ENCODE results near the gene CFLAR.

Gene CFLAR

DNA sequence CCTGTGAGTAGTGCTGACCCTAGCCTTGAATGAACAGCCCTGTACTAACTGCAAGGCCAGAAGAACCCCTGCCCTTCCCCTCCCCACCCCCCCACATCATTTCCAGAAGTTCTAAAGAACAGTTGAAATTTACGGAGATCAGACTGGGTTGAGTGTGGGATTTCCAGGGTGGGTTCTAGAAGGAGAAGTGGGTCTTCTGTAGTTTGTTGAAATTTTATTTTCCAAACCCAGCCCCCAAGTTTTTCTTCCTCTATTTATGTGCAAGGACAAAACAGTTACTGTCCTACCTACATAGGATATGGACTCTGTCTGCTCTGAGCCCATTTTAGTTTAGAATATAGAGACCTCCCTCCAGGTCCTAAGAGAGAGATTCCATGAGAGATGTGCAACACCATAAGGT is 40.7 kb downstream of the CFLAR start:
- no peak for TF ChIP-seq ZNF677 (tag by site-specific recombination; IDR thresholded peaks at IDR 0.05)
- no peak for TF ChIP-seq ZNF132 (tag by site-specific recombination; IDR thresholded peaks at IDR 0.05; ENCODE audit: borderline replicate concordance)
- TF ChIP-seq ZNF114 (tag by site-specific recombination; IDR thresholded peaks at IDR 0.05) = no peak
- TF ChIP-seq, protein P1, sequence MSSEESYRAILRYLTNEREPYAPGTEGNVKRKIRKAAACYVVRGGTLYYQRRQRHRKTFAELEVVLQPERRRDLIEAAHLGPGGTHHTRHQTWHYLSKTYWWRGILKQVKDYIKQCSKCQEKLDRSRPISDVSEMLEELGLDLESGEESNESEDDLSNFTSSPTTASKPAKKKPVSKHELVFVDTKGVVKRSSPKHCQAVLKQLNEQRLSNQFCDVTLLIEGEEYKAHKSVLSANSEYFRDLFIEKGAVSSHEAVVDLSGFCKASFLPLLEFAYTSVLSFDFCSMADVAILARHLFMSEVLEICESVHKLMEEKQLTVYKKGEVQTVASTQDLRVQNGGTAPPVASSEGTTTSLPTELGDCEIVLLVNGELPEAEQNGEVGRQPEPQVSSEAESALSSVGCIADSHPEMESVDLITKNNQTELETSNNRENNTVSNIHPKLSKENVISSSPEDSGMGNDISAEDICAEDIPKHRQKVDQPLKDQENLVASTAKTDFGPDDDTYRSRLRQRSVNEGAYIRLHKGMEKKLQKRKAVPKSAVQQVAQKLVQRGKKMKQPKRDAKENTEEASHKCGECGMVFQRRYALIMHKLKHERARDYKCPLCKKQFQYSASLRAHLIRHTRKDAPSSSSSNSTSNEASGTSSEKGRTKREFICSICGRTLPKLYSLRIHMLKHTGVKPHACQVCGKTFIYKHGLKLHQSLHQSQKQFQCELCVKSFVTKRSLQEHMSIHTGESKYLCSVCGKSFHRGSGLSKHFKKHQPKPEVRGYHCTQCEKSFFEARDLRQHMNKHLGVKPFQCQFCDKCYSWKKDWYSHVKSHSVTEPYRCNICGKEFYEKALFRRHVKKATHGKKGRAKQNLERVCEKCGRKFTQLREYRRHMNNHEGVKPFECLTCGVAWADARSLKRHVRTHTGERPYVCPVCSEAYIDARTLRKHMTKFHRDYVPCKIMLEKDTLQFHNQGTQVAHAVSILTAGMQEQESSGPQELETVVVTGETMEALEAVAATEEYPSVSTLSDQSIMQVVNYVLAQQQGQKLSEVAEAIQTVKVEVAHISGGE (tag by site-specific recombination; conservative IDR thresholded peaks at IDR 0.05; ENCODE audit: low read depth) = no peak
- no peak for TF ChIP-seq BCL11A (tag by site-specific recombination; IDR thresholded peaks at IDR 0.05; ENCODE audit: low read depth)
- TF ChIP-seq ZNF571 (tag by site-specific recombination; IDR thresholded peaks at IDR 0.05) = no peak
- no peak for TF ChIP-seq MEIS1 (CRISPR knock-in tag; IDR thresholded peaks at IDR 0.05; ENCODE audit: borderline replicate concordance)
- no peak for TF ChIP-seq ZNF16 (tag by site-specific recombination; IDR thresholded peaks at IDR 0.05; ENCODE audit: low read depth)
- no peak for TF ChIP-seq ZBTB44 (tag by site-specific recombination; IDR thresholded peaks at IDR 0.05)
- TF ChIP-seq, protein P2, sequence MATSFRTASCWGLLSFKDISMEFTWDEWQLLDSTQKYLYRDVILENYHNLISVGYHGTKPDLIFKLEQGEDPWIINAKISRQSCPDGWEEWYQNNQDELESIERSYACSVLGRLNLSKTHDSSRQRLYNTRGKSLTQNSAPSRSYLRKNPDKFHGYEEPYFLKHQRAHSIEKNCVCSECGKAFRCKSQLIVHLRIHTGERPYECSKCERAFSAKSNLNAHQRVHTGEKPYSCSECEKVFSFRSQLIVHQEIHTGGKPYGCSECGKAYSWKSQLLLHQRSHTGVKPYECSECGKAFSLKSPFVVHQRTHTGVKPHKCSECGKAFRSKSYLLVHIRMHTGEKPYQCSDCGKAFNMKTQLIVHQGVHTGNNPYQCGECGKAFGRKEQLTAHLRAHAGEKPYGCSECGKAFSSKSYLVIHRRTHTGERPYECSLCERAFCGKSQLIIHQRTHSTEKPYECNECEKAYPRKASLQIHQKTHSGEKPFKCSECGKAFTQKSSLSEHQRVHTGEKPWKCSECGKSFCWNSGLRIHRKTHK (tag by site-specific recombination; IDR thresholded peaks at IDR 0.05) = no peak
- TF ChIP-seq, protein P3, sequence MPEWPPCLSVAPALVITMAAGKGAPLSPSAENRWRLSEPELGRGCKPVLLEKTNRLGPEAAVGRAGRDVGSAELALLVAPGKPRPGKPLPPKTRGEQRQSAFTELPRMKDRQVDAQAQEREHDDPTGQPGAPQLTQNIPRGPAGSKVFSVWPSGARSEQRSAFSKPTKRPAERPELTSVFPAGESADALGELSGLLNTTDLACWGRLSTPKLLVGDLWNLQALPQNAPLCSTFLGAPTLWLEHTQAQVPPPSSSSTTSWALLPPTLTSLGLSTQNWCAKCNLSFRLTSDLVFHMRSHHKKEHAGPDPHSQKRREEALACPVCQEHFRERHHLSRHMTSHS (tag by site-specific recombination; IDR thresholded peaks at IDR 0.05) = no peak
- no peak for TF ChIP-seq ZNF513 (tag by site-specific recombination; IDR thresholded peaks at IDR 0.05)
- no peak for TF ChIP-seq SP7 (tag by site-specific recombination; IDR thresholded peaks at IDR 0.05)
- TF ChIP-seq, protein P4, sequence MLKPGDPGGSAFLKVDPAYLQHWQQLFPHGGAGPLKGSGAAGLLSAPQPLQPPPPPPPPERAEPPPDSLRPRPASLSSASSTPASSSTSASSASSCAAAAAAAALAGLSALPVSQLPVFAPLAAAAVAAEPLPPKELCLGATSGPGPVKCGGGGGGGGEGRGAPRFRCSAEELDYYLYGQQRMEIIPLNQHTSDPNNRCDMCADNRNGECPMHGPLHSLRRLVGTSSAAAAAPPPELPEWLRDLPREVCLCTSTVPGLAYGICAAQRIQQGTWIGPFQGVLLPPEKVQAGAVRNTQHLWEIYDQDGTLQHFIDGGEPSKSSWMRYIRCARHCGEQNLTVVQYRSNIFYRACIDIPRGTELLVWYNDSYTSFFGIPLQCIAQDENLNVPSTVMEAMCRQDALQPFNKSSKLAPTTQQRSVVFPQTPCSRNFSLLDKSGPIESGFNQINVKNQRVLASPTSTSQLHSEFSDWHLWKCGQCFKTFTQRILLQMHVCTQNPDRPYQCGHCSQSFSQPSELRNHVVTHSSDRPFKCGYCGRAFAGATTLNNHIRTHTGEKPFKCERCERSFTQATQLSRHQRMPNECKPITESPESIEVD (tag by site-specific recombination; IDR thresholded peaks at IDR 0.05) = no peak
- TF ChIP-seq ZNF426 (tag by site-specific recombination; IDR thresholded peaks at IDR 0.05) = no peak
- TF ChIP-seq ZNF266 (tag by site-specific recombination; IDR thresholded peaks at IDR 0.05; ENCODE audit: low read depth) = no peak
- TF ChIP-seq RBAK (tag by site-specific recombination; IDR thresholded peaks at IDR 0.05) = no peak
- ChIA-PET CTCF (interaction anchor here (2.4 kb wide), 1 partner anchor 87 kb away, joined by 39 read pairs; the partner anchor contains the start of genes HYCC2 and NDUFB3), POLR2A (no interaction called here)
- no peak overlapping the region for H3K4me3 ChIP-seq (ENCODE audit: low read depth, low read length)
- no peaks in the 10 kb centered on the region for H3K9me3 ChIP-seq (ENCODE audit: control insufficient read depth, insufficient read depth, low read depth, low read length)
- H3K4me1 ChIP-seq (ENCODE audit: control insufficient read depth, insufficient read depth, low read length) = 0 out of 2 replicates have a peak, but pooled peaks cover 2% of the 10 kb centered on the region
- peaks cover 0 to 32% of the 10 kb centered on the region in 2 experiments; a peak in 2 of 3 replicates for H3K36me3 ChIP-seq (ENCODE audit: control insufficient read depth in 2 of 2, insufficient read depth in 1 of 2, low read length in 2 of 2)
- no peak overlapping the region for H3K27ac ChIP-seq (ENCODE audit: extremely low read depth, low read depth, low read length)

Data from HEK293 (cell line).